Right lobe of liver (tissue), 6 donors: ENCODE measurements around the gene RCAN1. TPM values are rescaled to one million over a fixed set of nuclear protein-coding genes. Genes with fewer than 3 reads are reported as not detected.

Experiments
- ATAC-seq, 4 donors: fragments of 200-7000 bp; cut with Tn5 transposase; one replicate each; pipeline ENCODE4 v1.9.1; 2020; ENCODE audit warnings: mild to moderate bottlenecking in 4 of 4, moderate library complexity in 4 of 4
- DNase-seq, 3 donors: peaks; one replicate each; pipeline ENCODE4 v3.0.0-alpha.2; 2020
- H3K27ac ChIP-seq, 3 donors: fragments of 200-600 bp; one replicate each; pipeline ENCODE4 v1.8.0; 2022
- H3K27me3 ChIP-seq, 2 donors: fragments of 200-600 bp; one replicate each; pipeline ENCODE4 v1.8.0; 2022
- H3K36me3 ChIP-seq, 4 donors: fragments of 200-600 bp; sonication (generic) in 1 of 4; one replicate each; pipeline versions ENCODE4 v1.5.1 to v1.8.0; 2017 to 2022; ENCODE audit warnings: control low read depth in 1 of 4
- H3K4me1 ChIP-seq, 4 donors: fragments of 200-600 bp; sonication (generic) in 1 of 4; one replicate each; pipeline versions ENCODE4 v1.5.1 to v1.8.0; 2017 to 2022; ENCODE audit warnings: control low read depth in 1 of 4
- H3K4me3 ChIP-seq, 3 donors: fragments of 200-600 bp; one replicate each; pipeline ENCODE4 v1.8.0; 2022
- H3K9me3 ChIP-seq, 4 donors: fragments of 200-600 bp; sonication (generic) in 1 of 4; one replicate each; pipeline versions ENCODE4 v1.5.1 to v1.8.0; 2017 to 2022; ENCODE audit warnings: control low read depth in 1 of 4
- CTCF ChIP-seq, 4 donors: fragments of 200-600 bp in 3 of 4; fragments of 450-650 bp in 1 of 4; IDR thresholded peaks; one replicate each; pipeline versions ENCODE4 v1.5.1 to v1.8.0; 2016 to 2022; ENCODE audit warnings: antibody characterized with exemption in 4 of 4, mild to moderate bottlenecking in 2 of 4
- POLR2A ChIP-seq: fragments of 450-650 bp; IDR thresholded peaks from one replicate; pipeline ENCODE4 v1.6.1; 2017; ENCODE audit warnings: antibody characterized with exemption, mild to moderate bottlenecking
- WGBS: methylation state at CpG from one replicate; pipeline ENCODE4 v1.1.6; 2018; ENCODE audit warnings: low coverage, low lambda C conversion rate; ENCODE audit not compliant: insufficient coverage; ENCODE audit errors: missing lambda C conversion rate; 5-methylcytosine and 5-hydroxymethylcytosine counted together
- intact Hi-C, 2 donors: fragments of 100-400 bp; cut with DNase I; formaldehyde crosslinking; loops; one replicate each; pipeline versions ENCODE4 v1.11.2 to v1.14.1; 2022
- total RNA-seq, 6 experiments: library from RNA; depleted of rRNA in 2 of 6; stranded (reverse); fragments of >200 nt in 2 of 6; fragmentation: NEBNext Ultra II Directional in 3 of 6; extraction: Animal tissue kit (Norgen Biotek cat#: 25700) in 3 of 6; gene quantifications; one replicate each; pipeline versions ENCODE4 v1.1.0 to v1.2.4, GENCODE V29; 2016 to 2023
- donor health status: DM: no; HTN: yes; CAD: no.
- donor health status: DM: no; HTN: no; CAD: no.
- donor health status: DM: no; HTN: no; CAD: no.
- donor health status: DM: no; HTN: yes; CAD: no.
- donor health status: DM: no; HTN: yes; CAD: no.

RCAN1 gene
- total RNA-seq, 6 experiments from 2014 or later: 34.3 to 71.0 (median 55.4) TPM

GRCh38 chr21:34543017-34543416 is 71.9 kb downstream of the RCAN1 start:
- 89% methylated on average over 3 of the region's 3 CpGs for WGBS
- H3K4me3 ChIP-seq: no peak overlapping the region
- H3K27ac ChIP-seq: no peak overlapping the region
- H3K9me3 ChIP-seq: no peaks in the 10 kb centered on the region
- ATAC-seq (no peak), DNase-seq (no peak)
- intact Hi-C loops: no loop called here
- no peaks in the 10 kb centered on the region for H3K36me3 ChIP-seq
- H3K27me3 ChIP-seq: no peaks in the 10 kb centered on the region
- peaks cover 0 to 22% (median 12%) of the 10 kb centered on the region in 4 donors for H3K4me1 ChIP-seq
- TF ChIP-seq POLR2A: no peak
- no peak for TF ChIP-seq CTCF (IDR thresholded peaks at IDR 0.05)

GRCh38 chr21:34540206-34540605 is 74.7 kb downstream of the RCAN1 start:
- H3K4me3 ChIP-seq: no peak overlapping the region
- H3K36me3 ChIP-seq: no peaks in the 10 kb centered on the region
- H3K27ac ChIP-seq: no peak overlapping the region
- 89% methylated on average over 3 of the region's 5 CpGs for WGBS
- ATAC-seq: no peak
- H3K4me1 ChIP-seq: peaks cover 0 to 12% (median 7%) of the 10 kb centered on the region in 4 donors
- intact Hi-C loops: no loop called here
- H3K9me3 ChIP-seq: no peaks in the 10 kb centered on the region
- no peak for DNase-seq
- H3K27me3 ChIP-seq: no peaks in the 10 kb centered on the region
- no peak for TF ChIP-seq CTCF (IDR thresholded peaks at IDR 0.05)
- TF ChIP-seq POLR2A: no peak

- WGBS: 79% methylated on average over 3 of the region's 3 CpGs
- ATAC-seq: no peak
- no peak overlapping the region for H3K4me3 ChIP-seq
Observed at GRCh38 chr21:34537838-34538237, 77.1 kb downstream of the RCAN1 start.

GRCh38 chr21:34536820-34537219 is 78.1 kb downstream of the RCAN1 start:
- Histone ChIP-seq H3K27ac (no peak overlapping the region), H3K27me3 (no peaks in the 10 kb centered on the region), H3K4me1 (no peaks in the 10 kb centered on the region), H3K9me3 (no peaks in the 10 kb centered on the region), H3K36me3 (no peaks in the 10 kb centered on the region), H3K4me3 (no peak overlapping the region)
- no peak for TF ChIP-seq CTCF (IDR thresholded peaks at IDR 0.05)
- no peak for TF ChIP-seq POLR2A
- no peak for DNase-seq
- 28% methylated on average over 2 of the region's 2 CpGs for WGBS
- ATAC-seq: peak in 1 of 4 donors; percentile 63
- intact Hi-C loops: no loop called here

More at GRCh38 chr21:34537838-34538237, 77.1 kb downstream of the RCAN1 start:
- no peaks in the 10 kb centered on the region for H3K4me1 ChIP-seq
- H3K27me3 ChIP-seq: no peaks in the 10 kb centered on the region
- no peak for DNase-seq
- TF ChIP-seq POLR2A: no peak
- no peak for TF ChIP-seq CTCF (IDR thresholded peaks at IDR 0.05)
- intact Hi-C loops: no loop called here
- H3K27ac ChIP-seq: no peak overlapping the region
- H3K9me3 ChIP-seq: no peaks in the 10 kb centered on the region
- H3K36me3 ChIP-seq: no peaks in the 10 kb centered on the region

GRCh38 chr21:34536311-34536710 is 78.6 kb downstream of the RCAN1 start:
- DNase-seq (no peak), ATAC-seq (no peak)
- Histone ChIP-seq H3K4me3 (no peak overlapping the region), H3K27me3 (no peaks in the 10 kb centered on the region), H3K9me3 (no peaks in the 10 kb centered on the region), H3K4me1 (no peaks in the 10 kb centered on the region), H3K27ac (no peak overlapping the region), H3K36me3 (no peaks in the 10 kb centered on the region)
- TF ChIP-seq CTCF (IDR thresholded peaks at IDR 0.05) (no peak), POLR2A (no peak)
- intact Hi-C loops: no loop called here
- WGBS: 79% methylated on average over 3 of the region's 8 CpGs
